Neural crest cell (in vitro differentiated cells): Measurements from ENCODE around the gene TCF4. TPM values are rescaled to one million over a fixed set of nuclear protein-coding genes. Genes with fewer than 3 reads are reported as not detected.

ENCODE experiments used
- DNase-seq: peaks from one replicate; pipeline ENCODE4 v3.0.0; 2021; ENCODE audit warnings: low read depth, mixed read lengths, low spot score
- H3K27ac Mint-ChIP-seq: one replicate; pipeline ENCODE4 v1.8.0; 2021; ENCODE audit warnings: mild to moderate bottlenecking, mixed read lengths; ENCODE audit not compliant: unreplicated experiment
- H3K27me3 Mint-ChIP-seq: 2 replicates; pipeline ENCODE4 v1.8.0; 2021; ENCODE audit warnings: low read depth, mild to moderate bottlenecking, mixed read lengths
- H3K36me3 Mint-ChIP-seq: 2 replicates; pipeline ENCODE4 v1.8.0; 2021; ENCODE audit warnings: low read depth, mild to moderate bottlenecking, mixed read lengths
- H3K4me1 Mint-ChIP-seq: 2 replicates; pipeline ENCODE4 v1.8.0; 2021; ENCODE audit warnings: mixed read lengths
- H3K4me3 Mint-ChIP-seq: one replicate; pipeline ENCODE4 v1.8.0; 2021; ENCODE audit warnings: mild to moderate bottlenecking, mixed read lengths
- H3K9me3 Mint-ChIP-seq: 2 replicates; pipeline ENCODE4 v1.8.0; 2021; ENCODE audit warnings: mixed read lengths
- total RNA-seq: library from RNA; stranded (reverse); gene quantifications from 2 replicates; pipeline ENCODE4 v1.2.1, GENCODE V29; 2021
- TF ChIP-seq, protein P1 (sequence below): fragments of 200-600 bp; sonication (generic); conservative IDR thresholded peaks from 2 replicates; pipeline ENCODE4 v1.5.0; 2021; ENCODE audit warnings: antibody characterized with exemption, mild to moderate bottlenecking

The TCF4 gene
- total RNA-seq, 1 donor from 2014 or later = 89.9 TPM

- TF ChIP-seq, protein P1, sequence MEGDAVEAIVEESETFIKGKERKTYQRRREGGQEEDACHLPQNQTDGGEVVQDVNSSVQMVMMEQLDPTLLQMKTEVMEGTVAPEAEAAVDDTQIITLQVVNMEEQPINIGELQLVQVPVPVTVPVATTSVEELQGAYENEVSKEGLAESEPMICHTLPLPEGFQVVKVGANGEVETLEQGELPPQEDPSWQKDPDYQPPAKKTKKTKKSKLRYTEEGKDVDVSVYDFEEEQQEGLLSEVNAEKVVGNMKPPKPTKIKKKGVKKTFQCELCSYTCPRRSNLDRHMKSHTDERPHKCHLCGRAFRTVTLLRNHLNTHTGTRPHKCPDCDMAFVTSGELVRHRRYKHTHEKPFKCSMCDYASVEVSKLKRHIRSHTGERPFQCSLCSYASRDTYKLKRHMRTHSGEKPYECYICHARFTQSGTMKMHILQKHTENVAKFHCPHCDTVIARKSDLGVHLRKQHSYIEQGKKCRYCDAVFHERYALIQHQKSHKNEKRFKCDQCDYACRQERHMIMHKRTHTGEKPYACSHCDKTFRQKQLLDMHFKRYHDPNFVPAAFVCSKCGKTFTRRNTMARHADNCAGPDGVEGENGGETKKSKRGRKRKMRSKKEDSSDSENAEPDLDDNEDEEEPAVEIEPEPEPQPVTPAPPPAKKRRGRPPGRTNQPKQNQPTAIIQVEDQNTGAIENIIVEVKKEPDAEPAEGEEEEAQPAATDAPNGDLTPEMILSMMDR = no peak
- H3K36me3 Mint-ChIP-seq = peaks cover 32% of the 10 kb centered on the region
- H3K4me1 Mint-ChIP-seq = peaks cover 28% of the 10 kb centered on the region
- H3K9me3 Mint-ChIP-seq = peaks cover 21% of the 10 kb centered on the region
- no peak overlapping the region for H3K4me3 Mint-ChIP-seq
- DNase-seq = no peak
- H3K27me3 Mint-ChIP-seq = no peaks in the 10 kb centered on the region
- no peak overlapping the region for H3K27ac Mint-ChIP-seq
Measured at GRCh38 chr18:55384115-55384514, 203.9 kb downstream of the TCF4 start.

- H3K27me3 Mint-ChIP-seq = no peaks in the 10 kb centered on the region
- H3K9me3 Mint-ChIP-seq = peaks cover 21% of the 10 kb centered on the region
- DNase-seq = no peak
- H3K4me3 Mint-ChIP-seq = no peak overlapping the region
- peaks cover 15% of the 10 kb centered on the region for H3K4me1 Mint-ChIP-seq
- no peak overlapping the region for H3K27ac Mint-ChIP-seq
- H3K36me3 Mint-ChIP-seq = peaks cover 32% of the 10 kb centered on the region
- TF ChIP-seq, protein P1 = no peak
Measured at GRCh38 chr18:55382277-55382805, 205.7 kb downstream of the TCF4 start.

DNA sequence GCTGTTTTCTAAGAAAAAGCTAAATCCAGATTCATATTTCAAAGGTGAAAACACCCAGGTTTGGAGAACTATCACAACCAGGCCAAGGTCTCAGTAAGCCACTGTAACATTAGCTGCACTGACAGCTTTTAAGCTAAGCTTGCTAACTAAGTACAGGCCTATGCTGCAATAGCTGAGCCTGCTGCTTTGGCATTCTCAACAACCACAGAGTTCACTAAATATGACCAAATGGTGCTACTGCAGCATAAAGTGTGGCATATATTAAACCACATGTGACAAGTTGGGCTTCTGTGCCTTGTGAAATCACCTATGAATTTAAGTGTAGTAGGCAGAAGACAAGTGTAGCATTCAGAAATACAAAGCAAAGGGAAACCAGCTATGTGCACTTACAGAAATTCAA, 206.7 kb downstream of the TCF4 start:
- Mint-ChIP-seq H3K9me3 (peaks cover 21% of the 10 kb centered on the region), H3K27me3 (no peaks in the 10 kb centered on the region), H3K4me3 (no peak overlapping the region), H3K27ac (no peak overlapping the region), H3K36me3 (peaks cover 36% of the 10 kb centered on the region), H3K4me1 (peaks cover 7% of the 10 kb centered on the region)
- TF ChIP-seq, protein P1 = no peak
- DNase-seq = no peak

DNA sequence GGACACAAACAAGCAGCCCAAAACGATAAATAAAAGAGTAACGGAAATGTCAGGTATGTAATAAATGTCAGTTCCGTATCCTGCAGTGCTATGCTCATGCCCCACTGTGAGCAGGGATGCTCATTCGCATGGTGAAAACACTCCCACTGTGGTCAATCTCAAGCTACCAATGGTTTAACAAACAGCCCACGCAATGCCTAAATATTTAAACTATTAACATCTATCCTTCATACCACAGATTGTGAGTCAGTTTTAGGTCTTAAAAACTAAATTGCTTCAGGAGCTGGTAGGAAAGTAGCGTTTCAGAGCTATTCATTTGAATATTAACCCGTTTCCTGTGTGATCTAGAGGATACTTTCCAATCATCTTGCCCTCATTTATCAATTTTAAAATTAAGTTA, 207.4 kb downstream of the TCF4 start:
- TF ChIP-seq, protein P1 = no peak
- Mint-ChIP-seq H3K9me3 (peaks cover 21% of the 10 kb centered on the region), H3K4me3 (no peak overlapping the region), H3K4me1 (peaks cover under 1% of the 10 kb centered on the region), H3K27ac (no peak overlapping the region), H3K36me3 (peaks cover 36% of the 10 kb centered on the region), H3K27me3 (no peaks in the 10 kb centered on the region)
- no peak for DNase-seq

- Mint-ChIP-seq H3K36me3 (peaks cover 14% of the 10 kb centered on the region), H3K27me3 (no peaks in the 10 kb centered on the region), H3K27ac (no peak overlapping the region), H3K4me1 (no peaks in the 10 kb centered on the region), H3K9me3 (peaks cover 4% of the 10 kb centered on the region), H3K4me3 (no peak overlapping the region)
- no peak for DNase-seq
- TF ChIP-seq, protein P1 = no peak
Measured at GRCh38 chr18:55376387-55376786, 211.6 kb downstream of the TCF4 start.
